PC-3 (cell line): Measurements from ENCODE around the gene MAML2. TPM values are rescaled to one million over a fixed set of nuclear protein-coding genes. Genes with fewer than 3 reads are reported as not detected.

Source experiments
- ATAC-seq: fragments of 200-7000 bp; cut with Tn5 transposase; 2 replicates; pipeline ENCODE4 v1.9.1; 2020; ENCODE audit warnings: mild to moderate bottlenecking, moderate library complexity
- BruUV-seq: library from RNA; stranded (reverse); fragments of 400-500 nt; replicated peaks from 2 replicates; lab custom pipeline; 2021; lab: Mats Ljungman, UMichigan
- CTCF ChIA-PET: fragments of 300-600 bp; sonication (Branson Sonifier 250); formaldehyde crosslinking; loops from one replicate; lab custom pipeline; 2022; ENCODE audit warnings: antibody characterized with exemption; lab: Charles Lee
- POLR2A ChIA-PET: fragments of 300-600 bp; sonication (Branson Sonifier 250); formaldehyde crosslinking; loops from one replicate; lab custom pipeline; 2022; ENCODE audit warnings: antibody characterized with exemption; ENCODE audit not compliant: unreplicated experiment; lab: Charles Lee
- DNase-seq: peaks from one replicate; pipeline ENCODE4 v3.0.0-alpha.2; 2015
- H2AFZ ChIP-seq: fragments of 300-600 bp; sonication (generic); 2 replicates; pipeline ENCODE4 v1.6.0; 2016; ENCODE audit warnings: antibody characterized with exemption, low read length
- H3F3A ChIP-seq: fragments of 300-600 bp; sonication (generic); one replicate; pipeline ENCODE4 v1.6.0; 2017; ENCODE audit warnings: antibody characterized with exemption, low read length, control low read depth, mild to moderate bottlenecking; ENCODE audit not compliant: unreplicated experiment
- H3K27ac ChIP-seq: fragments of 300-600 bp; sonication (generic); 2 replicates; pipeline ENCODE4 v1.5.1; 2016; ENCODE audit warnings: mild to moderate bottlenecking, low read length
- H3K27me3 ChIP-seq: fragments of 300-600 bp; sonication (generic); 2 replicates; pipeline ENCODE4 v1.6.1; 2016; ENCODE audit warnings: low read length, mixed read lengths
- H3K36me3 ChIP-seq: fragments of 300-600 bp; sonication (generic); 2 replicates; pipeline ENCODE4 v1.6.1; 2016; ENCODE audit warnings: low read depth, mixed run types, low read length, mixed read lengths
- H3K4me1 ChIP-seq: fragments of 300-600 bp; sonication (generic); 2 replicates; pipeline ENCODE4 v1.5.1; 2016; ENCODE audit warnings: low read length; ENCODE audit not compliant: insufficient read depth
- H3K4me2 ChIP-seq: fragments of 300-600 bp; sonication (generic); 2 replicates; pipeline ENCODE4 v1.6.0; 2016; ENCODE audit warnings: low read length
- H3K4me3 ChIP-seq: fragments of 300-600 bp; sonication (generic); 2 replicates; pipeline ENCODE4 v1.5.1; 2016; ENCODE audit warnings: mild to moderate bottlenecking, low read length, mixed read lengths
- H3K79me2 ChIP-seq: fragments of 300-600 bp; sonication (generic); 2 replicates; pipeline ENCODE4 v1.6.1; 2017; ENCODE audit warnings: low read length, mixed read lengths
- H3K9ac ChIP-seq: fragments of 300-600 bp; sonication (generic); 2 replicates; pipeline ENCODE4 v1.6.0; 2016; ENCODE audit warnings: mild to moderate bottlenecking, low read length
- H3K9me2 ChIP-seq: fragments of 300-600 bp; sonication (generic); replicated peaks from 2 replicates; pipeline ENCODE4 v1.6.1; 2016; ENCODE audit warnings: mixed run types, low read length, mixed read lengths
- H3K9me3 ChIP-seq: fragments of 300-600 bp; sonication (generic); 2 replicates; pipeline ENCODE4 v1.6.1; 2016; ENCODE audit warnings: low read length, mixed read lengths
- H4K20me1 ChIP-seq: fragments of 300-600 bp; sonication (generic); 2 replicates; pipeline ENCODE4 v1.6.1; 2016; ENCODE audit warnings: low read length, mixed read lengths
- CTCF ChIP-seq: fragments of 300-600 bp; sonication (generic); conservative IDR thresholded peaks from 2 replicates; pipeline ENCODE4 v1.5.1; 2017; ENCODE audit warnings: antibody characterized with exemption, low read depth, mild to moderate bottlenecking, low read length
- EZH2 ChIP-seq: fragments of 300-600 bp; sonication (generic); IDR thresholded peaks from one replicate; pipeline ENCODE4 v1.6.1; 2017; ENCODE audit warnings: antibody characterized with exemption, mild to moderate bottlenecking, low read length; ENCODE audit not compliant: unreplicated experiment
- EZH2phosphoT487 ChIP-seq: fragments of 300-600 bp; sonication (generic); IDR thresholded peaks from 2 replicates; pipeline ENCODE4 v1.6.1; 2018; ENCODE audit warnings: mild to moderate bottlenecking, antibody characterized with exemption, low read length, borderline replicate concordance
- intact Hi-C: fragments of 100-400 bp; cut with micrococcal nuclease; formaldehyde crosslinking; loops from 2 replicates; pipeline ENCODE4 v1.9.0; 2023
- total RNA-seq: library from RNA; depleted of rRNA; stranded (reverse); fragments of >200 nt; gene quantifications from 2 replicates; pipeline ENCODE4 v1.2.3, GENCODE V29; 2014

Gene MAML2
- total RNA-seq, 1 experiment from 2014 or later, result 10.9 TPM

- TF ChIP-seq EZH2 (no peak), EZH2phosphoT487 (no peak), CTCF (no peak)
- DNase-seq (no peak), ATAC-seq (no peak)
- Histone ChIP-seq H3K36me3 (no peaks in the 10 kb centered on the region), H3K9me2 (no peaks in the 10 kb centered on the region), H3K4me3 (no peak overlapping the region), H3K79me2 (no peaks in the 10 kb centered on the region), H4K20me1 (no peaks in the 10 kb centered on the region), H3K4me2 (no peak overlapping the region), H3K9me3 (no peaks in the 10 kb centered on the region), H2AFZ (no peak overlapping the region), H3K4me1 (peaks cover 22% of the 10 kb centered on the region), H3K27ac (no peak overlapping the region), H3F3A (peaks cover 2% of the 10 kb centered on the region), H3K9ac (no peak overlapping the region), H3K27me3 (no peaks in the 10 kb centered on the region)
- CTCF ChIA-PET, result no interaction called here
- BruUV-seq, result no TSS peak
- intact Hi-C loops, result no loop called here
- POLR2A ChIA-PET, result interaction anchor here (0.5 kb wide), 1 partner anchor 89 kb away, joined by 4 read pairs; no protein-coding TSS in a partner anchor
Observed at GRCh38 chr11:96254087-96254486, 88.9 kb downstream of the MAML2 start.

- BruUV-seq, result no TSS peak
- intact Hi-C loops, result no loop called here
- H3K36me3 ChIP-seq, result no peaks in the 10 kb centered on the region
- no peaks in the 10 kb centered on the region for H4K20me1 ChIP-seq
- ChIA-PET POLR2A (interaction anchor here (0.5 to 0.9 kb wide), 2 partner anchors 12 to 32 kb away, joined by 3 to 13 read pairs; no protein-coding TSS in a partner anchor), CTCF (no interaction called here)
- DNase-seq (peak; percentile 67), ATAC-seq (peak; percentile 35)
- H3F3A ChIP-seq, result no peaks in the 10 kb centered on the region
- H3K27ac ChIP-seq, result peak overlapping the region; percentile 54
- no peak for TF ChIP-seq EZH2phosphoT487
- no peak for TF ChIP-seq EZH2
- TF ChIP-seq CTCF, result no peak
- H2AFZ ChIP-seq, result no peak overlapping the region
- peaks cover 36% of the 10 kb centered on the region for H3K4me1 ChIP-seq
- no peaks in the 10 kb centered on the region for H3K9me3 ChIP-seq
- no peak overlapping the region for H3K9ac ChIP-seq
- H3K4me3 ChIP-seq, result no peak overlapping the region
- peaks cover 10% of the 10 kb centered on the region; the same call in 1 of the 2 replicates for H3K79me2 ChIP-seq
- H3K9me2 ChIP-seq, result no peaks in the 10 kb centered on the region
- no peaks in the 10 kb centered on the region for H3K27me3 ChIP-seq
- peak overlapping the region; percentile 24 for H3K4me2 ChIP-seq
Observed at GRCh38 chr11:96246718-96247552, 96.1 kb downstream of the MAML2 start.
